ENCODE results near the gene HIPK4.
"Not testable (repeated sequence)": the region's sequence is repeated elsewhere in the genome, so short reads cannot be mapped to it uniquely, and the experiment has no call there.

Gene HIPK4

GRCh38 chr19:40392894-40393517 lies 3.0 kb upstream of the HIPK4 start:
- no peak for DNase-seq (ENCODE audit: low read depth)

- DNase-seq (ENCODE audit: low read depth), result no peak
Measured at GRCh38 chr19:40392123-40392522, 2.1 kb upstream of the HIPK4 start.

GRCh38 chr19:40389404-40390083 lies 437 bp downstream of the HIPK4 start:
- DNase-seq (ENCODE audit: low read depth), result no peak

GRCh38 chr19:40388481-40388880 lies 1.5 kb downstream of the HIPK4 start:
- no peak for DNase-seq (ENCODE audit: low read depth)

- no peak for DNase-seq (ENCODE audit: low read depth)
Measured at GRCh38 chr19:40387155-40387554, 2.8 kb downstream of the HIPK4 start.

GRCh38 chr19:40383668-40384248 lies 6.2 kb downstream of the HIPK4 start:
- DNase-seq (ENCODE audit: low read depth), result no peak

- DNase-seq (ENCODE audit: low read depth), result no peak
Measured at GRCh38 chr19:40381321-40381720, 8.7 kb downstream of the HIPK4 start.

- no peak for DNase-seq (ENCODE audit: low read depth)
Measured at GRCh38 chr19:40380199-40381037, 9.6 kb downstream of the HIPK4 start.

GRCh38 chr19:40379446-40380198 lies 10.4 kb downstream of the HIPK4 start:
- DNase-seq (ENCODE audit: low read depth), result no peak

- DNase-seq (ENCODE audit: low read depth), result no peak
Measured at GRCh38 chr19:40378509-40378908, 11.5 kb downstream of the HIPK4 start.

- DNase-seq (ENCODE audit: low read depth), result no peak
Measured at GRCh38 chr19:40377876-40378385, 12.1 kb downstream of the HIPK4 start.

GRCh38 chr19:40376286-40376862 lies 13.6 kb downstream of the HIPK4 start:
- DNase-seq (ENCODE audit: low read depth), result no peak

- no peak for DNase-seq (ENCODE audit: low read depth)
Measured at GRCh38 chr19:40374084-40374483, 15.9 kb downstream of the HIPK4 start.

GRCh38 chr19:40371802-40372122 lies 18.2 kb downstream of the HIPK4 start:
- no peak for DNase-seq (ENCODE audit: low read depth)

GRCh38 chr19:40370997-40371801 lies 18.8 kb downstream of the HIPK4 start:
- no peak for DNase-seq (ENCODE audit: low read depth)

- not testable (repeated sequence) for DNase-seq (ENCODE audit: low read depth)
Measured at GRCh38 chr19:40370253-40370652, 19.7 kb downstream of the HIPK4 start.

GRCh38 chr19:40369797-40370196 lies 20.2 kb downstream of the HIPK4 start:
- DNase-seq (ENCODE audit: low read depth), result no peak

- no peak for DNase-seq (ENCODE audit: low read depth)
Measured at GRCh38 chr19:40367577-40368434, 22.2 kb downstream of the HIPK4 start.

Data from T follicular helper cell (primary cell).